Measurements from ENCODE around the gene CCDC175.

CCDC175 gene

DNA sequence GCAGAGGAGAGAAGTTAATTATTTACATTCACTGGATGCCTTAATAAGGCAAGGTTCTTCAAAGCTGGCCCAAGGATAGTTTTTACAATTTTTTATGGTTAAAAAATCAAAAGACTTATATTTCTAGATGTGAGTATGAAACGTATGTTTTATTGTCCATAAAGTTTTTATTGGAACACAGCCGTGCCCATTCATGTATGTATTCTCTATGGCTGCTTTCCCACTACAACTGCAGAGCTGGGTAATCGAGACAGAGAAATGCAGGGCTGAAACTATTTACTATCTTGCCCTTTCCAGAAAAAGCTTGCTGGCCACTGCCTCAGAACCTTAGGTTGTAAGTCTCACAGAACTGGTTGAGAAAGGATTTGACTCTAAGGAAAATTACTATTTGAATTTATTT is 75.9 kb downstream of the CCDC175 start:
- Histone ChIP-seq H3K9me3 (ENCODE audit: low read length) (no peaks in the 10 kb centered on the region), H3K4me3 (ENCODE audit: low read depth, low read length, poor library complexity, severe bottlenecking) (no peak overlapping the region), H2AFZ (ENCODE audit: low read length) (no peak overlapping the region), H3K79me2 (ENCODE audit: insufficient read depth, low read length) (no peaks in the 10 kb centered on the region), H3K36me3 (ENCODE audit: insufficient read depth, low read length) (peaks cover 67% of the 10 kb centered on the region), H3K9me2 (ENCODE audit: low read depth, low read length) (no peaks in the 10 kb centered on the region), H3K4me1 (ENCODE audit: insufficient read depth, low read length, severe bottlenecking) (no peaks in the 10 kb centered on the region), H3K27ac (ENCODE audit: low read depth, low read length, poor library complexity, severe bottlenecking) (no peak overlapping the region), H4K20me1 (ENCODE audit: insufficient read depth, low read length) (no peaks in the 10 kb centered on the region), H3K27me3 (ENCODE audit: insufficient read depth, low read length) (no peaks in the 10 kb centered on the region), H3K4me2 (ENCODE audit: low read length) (no peak overlapping the region), H3F3A (ENCODE audit: insufficient read depth, low read length) (no peaks in the 10 kb centered on the region), H3K9ac (ENCODE audit: low read length) (no peak overlapping the region)
- no peak for TF ChIP-seq EZH2 (IDR thresholded peaks at IDR 0.05; ENCODE audit: borderline replicate concordance, low read length)
- TF ChIP-seq, protein P1, sequence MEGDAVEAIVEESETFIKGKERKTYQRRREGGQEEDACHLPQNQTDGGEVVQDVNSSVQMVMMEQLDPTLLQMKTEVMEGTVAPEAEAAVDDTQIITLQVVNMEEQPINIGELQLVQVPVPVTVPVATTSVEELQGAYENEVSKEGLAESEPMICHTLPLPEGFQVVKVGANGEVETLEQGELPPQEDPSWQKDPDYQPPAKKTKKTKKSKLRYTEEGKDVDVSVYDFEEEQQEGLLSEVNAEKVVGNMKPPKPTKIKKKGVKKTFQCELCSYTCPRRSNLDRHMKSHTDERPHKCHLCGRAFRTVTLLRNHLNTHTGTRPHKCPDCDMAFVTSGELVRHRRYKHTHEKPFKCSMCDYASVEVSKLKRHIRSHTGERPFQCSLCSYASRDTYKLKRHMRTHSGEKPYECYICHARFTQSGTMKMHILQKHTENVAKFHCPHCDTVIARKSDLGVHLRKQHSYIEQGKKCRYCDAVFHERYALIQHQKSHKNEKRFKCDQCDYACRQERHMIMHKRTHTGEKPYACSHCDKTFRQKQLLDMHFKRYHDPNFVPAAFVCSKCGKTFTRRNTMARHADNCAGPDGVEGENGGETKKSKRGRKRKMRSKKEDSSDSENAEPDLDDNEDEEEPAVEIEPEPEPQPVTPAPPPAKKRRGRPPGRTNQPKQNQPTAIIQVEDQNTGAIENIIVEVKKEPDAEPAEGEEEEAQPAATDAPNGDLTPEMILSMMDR (IDR thresholded peaks at IDR 0.05; ENCODE audit: low read length) = no peak

DNA sequence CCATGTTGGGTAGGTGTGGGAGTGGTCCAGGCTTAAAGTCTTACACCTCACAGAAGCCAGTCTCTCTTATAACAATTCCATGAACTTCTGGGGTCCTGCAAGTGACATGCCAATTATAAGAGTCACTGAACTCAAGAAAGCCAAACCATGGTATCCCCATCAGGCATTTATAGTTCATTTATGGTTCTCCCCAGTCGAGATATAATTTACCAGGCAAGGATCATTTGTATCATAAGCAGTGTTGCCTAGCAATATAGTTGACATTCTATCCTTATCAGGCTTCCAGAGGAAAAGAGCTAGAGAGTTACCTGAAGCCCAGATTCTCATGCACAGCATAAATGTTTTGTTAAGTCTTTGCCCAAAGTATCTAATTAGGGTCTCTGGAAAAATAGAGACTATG is 84.2 kb downstream of the CCDC175 start:
- H2AFZ ChIP-seq (ENCODE audit: low read length) = no peak overlapping the region
- no peaks in the 10 kb centered on the region for H3F3A ChIP-seq (ENCODE audit: insufficient read depth, low read length)
- H3K4me3 ChIP-seq (ENCODE audit: low read depth, low read length, poor library complexity, severe bottlenecking) = no peak overlapping the region
- H3K9me3 ChIP-seq (ENCODE audit: low read length) = no peaks in the 10 kb centered on the region; the same call in 1 of the 2 replicates
- H3K9ac ChIP-seq (ENCODE audit: low read length) = no peak overlapping the region
- no peaks in the 10 kb centered on the region for H4K20me1 ChIP-seq (ENCODE audit: insufficient read depth, low read length)
- TF ChIP-seq, protein P1 (IDR thresholded peaks at IDR 0.05; ENCODE audit: low read length) = no peak
- no peaks in the 10 kb centered on the region for H3K4me1 ChIP-seq (ENCODE audit: insufficient read depth, low read length, severe bottlenecking)
- H3K27me3 ChIP-seq (ENCODE audit: insufficient read depth, low read length) = no peaks in the 10 kb centered on the region
- no peak overlapping the region for H3K27ac ChIP-seq (ENCODE audit: low read depth, low read length, poor library complexity, severe bottlenecking)
- H3K9me2 ChIP-seq (ENCODE audit: low read depth, low read length) = no peaks in the 10 kb centered on the region
- H3K79me2 ChIP-seq (ENCODE audit: insufficient read depth, low read length) = no peaks in the 10 kb centered on the region
- no peak overlapping the region for H3K4me2 ChIP-seq (ENCODE audit: low read length)
- peaks cover 93% of the 10 kb centered on the region for H3K36me3 ChIP-seq (ENCODE audit: insufficient read depth, low read length)

DNA sequence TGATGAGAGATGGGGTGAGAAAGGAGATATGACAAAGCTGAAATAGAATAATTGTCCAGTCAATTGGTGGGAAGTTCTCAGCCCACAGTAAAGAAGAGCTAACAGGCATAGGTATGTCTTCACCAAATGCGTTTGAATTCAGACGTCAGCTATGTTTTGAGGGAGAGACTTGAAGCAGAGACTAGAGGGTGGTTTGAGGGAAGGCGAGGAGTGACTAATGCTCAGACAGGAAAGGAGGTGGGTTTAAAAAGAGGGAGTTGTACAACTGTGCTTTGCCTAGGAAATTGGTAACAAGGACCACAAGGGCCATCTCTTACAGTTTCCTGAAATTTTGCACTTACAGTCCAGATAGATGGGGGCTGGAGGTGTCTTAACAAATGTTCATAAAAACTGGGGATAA is 85.9 kb downstream of the CCDC175 start:
- H3K36me3 ChIP-seq (ENCODE audit: insufficient read depth, low read length) = peaks cover 82% of the 10 kb centered on the region
- H3K9ac ChIP-seq (ENCODE audit: low read length) = no peak overlapping the region
- no peak for TF ChIP-seq EZH2 (IDR thresholded peaks at IDR 0.05; ENCODE audit: borderline replicate concordance, low read length)
- TF ChIP-seq, protein P1 (IDR thresholded peaks at IDR 0.05; ENCODE audit: low read length) = no peak
- no peak overlapping the region for H3K4me3 ChIP-seq (ENCODE audit: low read depth, low read length, poor library complexity, severe bottlenecking)
- no peak overlapping the region for H3K4me2 ChIP-seq (ENCODE audit: low read length)
- no peaks in the 10 kb centered on the region for H3K27me3 ChIP-seq (ENCODE audit: insufficient read depth, low read length)
- no peaks in the 10 kb centered on the region; the same call in 1 of the 2 replicates for H3K9me3 ChIP-seq (ENCODE audit: low read length)
- no peak overlapping the region for H2AFZ ChIP-seq (ENCODE audit: low read length)
- peaks cover 8% of the 10 kb centered on the region for H3K4me1 ChIP-seq (ENCODE audit: insufficient read depth, low read length, severe bottlenecking)
- no peaks in the 10 kb centered on the region for H3K9me2 ChIP-seq (ENCODE audit: low read depth, low read length)
- H3K79me2 ChIP-seq (ENCODE audit: insufficient read depth, low read length) = peaks cover 3% of the 10 kb centered on the region; the same call in 1 of the 2 replicates
- H3F3A ChIP-seq (ENCODE audit: insufficient read depth, low read length) = no peaks in the 10 kb centered on the region
- no peak overlapping the region for H3K27ac ChIP-seq (ENCODE audit: low read depth, low read length, poor library complexity, severe bottlenecking)
- no peaks in the 10 kb centered on the region for H4K20me1 ChIP-seq (ENCODE audit: insufficient read depth, low read length)
